Stimulated activated CD8-positive, alpha-beta memory T cell treated with anti-CD3 and anti-CD28 coated beads, Interleukin-2, amount 100 ng/mL, for 1 hour (primary cell): ENCODE measurements around the gene BICC1.
"Not testable (repeated sequence)": the region's sequence is repeated elsewhere in the genome, so short reads cannot be mapped to it uniquely, and the experiment has no call there.

Source experiments
- DNase-seq, 2 donors: peaks; one replicate each; pipeline ENCODE4 v3.0.0-alpha.2; 2020; ENCODE audit warnings: low read depth in 2 of 2

BICC1 gene

DNA sequence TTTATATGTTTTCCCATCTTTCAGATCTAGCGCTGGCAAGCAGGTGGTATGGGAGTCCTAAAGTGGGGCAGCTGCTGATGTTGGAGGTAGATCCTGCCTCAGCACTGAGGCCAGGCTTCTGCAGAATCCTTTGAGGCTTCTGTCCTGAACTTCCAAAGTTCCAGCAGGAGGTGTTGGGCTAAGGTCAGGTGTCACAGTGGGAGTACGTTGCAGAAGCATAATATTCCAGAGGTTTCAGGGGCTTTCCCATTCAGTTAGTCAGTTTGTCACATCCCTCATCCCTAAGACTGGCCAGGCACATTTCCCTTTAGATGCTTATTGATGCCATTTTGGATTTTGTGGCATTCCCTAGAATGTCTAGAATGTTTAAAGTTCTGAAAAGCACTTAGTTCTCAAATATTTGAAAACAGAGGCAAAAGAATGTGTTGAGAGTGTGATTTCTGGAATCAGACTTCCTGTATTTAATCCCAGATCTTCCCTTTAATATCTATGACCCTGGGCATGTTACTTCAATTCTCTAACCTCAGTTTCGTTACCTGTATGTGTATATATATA lies 344.7 kb downstream of the BICC1 start:
- DNase-seq = no peak

DNA sequence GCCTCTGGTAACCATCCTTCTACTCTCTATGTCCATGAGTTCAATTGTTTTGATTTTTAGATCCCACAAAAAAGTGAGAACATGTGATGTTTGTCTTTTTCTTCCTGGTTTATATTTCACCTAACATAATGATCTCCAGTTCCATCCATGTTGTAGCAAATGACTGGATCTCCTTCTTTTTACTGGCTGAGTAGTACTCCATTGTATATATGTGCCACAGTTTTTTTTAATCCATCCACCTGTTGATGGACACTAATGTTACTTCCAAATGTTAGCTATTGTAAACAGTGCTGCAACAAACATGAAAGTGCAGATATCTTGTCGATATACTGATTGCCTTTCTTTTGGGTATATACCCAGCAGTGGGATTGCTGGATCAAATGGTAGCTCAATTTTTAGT lies 345.5 kb downstream of the BICC1 start:
- not testable (repeated sequence) for DNase-seq

DNA sequence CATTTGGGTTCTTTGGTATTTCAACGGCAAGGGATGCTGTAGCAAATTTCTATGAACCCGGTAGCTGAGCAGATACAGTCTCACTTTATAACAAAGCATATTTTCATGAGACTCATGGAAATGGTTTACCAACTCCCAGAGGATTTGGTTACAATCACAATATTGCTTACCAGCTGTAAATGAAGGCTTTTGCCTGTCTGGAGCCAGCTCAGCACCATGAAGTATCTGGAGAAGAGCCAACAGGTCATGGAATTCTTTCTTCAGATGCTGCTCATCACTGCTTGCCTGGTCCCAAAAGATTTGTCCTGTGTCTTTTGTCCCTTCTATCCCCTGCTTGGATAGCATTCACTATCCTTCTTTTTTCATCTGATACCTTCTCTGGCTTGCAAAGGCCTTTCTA lies 346.9 kb downstream of the BICC1 start:
- DNase-seq = no peak

DNA sequence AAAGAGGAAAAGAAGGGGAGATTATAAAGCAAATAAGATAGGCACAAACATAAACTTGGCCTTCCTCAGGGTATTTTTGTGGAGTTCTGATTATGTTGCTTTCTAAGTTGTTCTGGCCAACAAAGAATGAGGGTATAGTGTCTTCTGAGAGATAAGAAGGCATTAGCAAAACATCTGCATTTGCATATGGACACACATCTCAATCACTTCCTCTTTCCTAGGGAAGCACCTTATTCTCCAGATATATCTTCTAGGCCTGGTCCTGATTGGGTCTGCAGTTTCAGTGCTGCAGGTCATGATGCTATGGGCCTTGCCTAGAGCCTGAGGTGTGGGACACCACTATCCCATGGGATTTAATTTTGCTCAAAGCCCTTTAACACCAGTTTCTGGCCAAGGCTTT lies 355.0 kb downstream of the BICC1 start:
- no peak for DNase-seq

DNA sequence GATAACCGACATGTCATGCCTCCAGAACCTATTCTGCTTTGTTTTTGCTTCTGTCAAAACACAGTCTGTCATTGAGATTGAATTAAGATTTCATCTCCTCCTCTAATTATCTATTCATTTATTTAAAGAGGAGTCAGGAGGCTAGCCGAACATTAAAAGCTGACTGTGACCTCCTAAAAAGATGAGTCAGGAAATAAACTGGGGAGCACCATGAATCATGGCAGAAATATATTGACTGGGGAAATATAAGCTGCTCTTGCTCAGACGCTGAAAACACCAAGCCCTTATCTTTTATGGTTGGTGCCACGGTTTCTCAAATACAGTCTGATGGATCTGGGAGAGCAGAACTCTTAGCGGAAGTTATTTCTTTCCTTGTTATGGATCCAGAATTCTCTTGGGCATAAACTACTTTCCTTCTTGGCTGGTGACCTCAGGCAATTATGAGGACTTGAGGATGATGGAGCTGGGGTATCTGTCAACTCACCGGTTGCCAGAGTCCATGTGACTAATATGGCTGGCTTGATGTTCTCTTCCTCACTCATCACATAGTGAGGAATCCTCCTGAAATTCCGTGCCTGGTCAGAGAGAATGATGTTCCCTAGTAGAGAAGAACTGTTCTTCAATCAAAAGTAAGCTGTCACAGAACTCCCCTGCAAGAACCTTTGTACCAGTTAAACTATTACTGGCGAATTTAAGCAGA lies 356.2 kb downstream of the BICC1 start:
- no peak for DNase-seq

DNA sequence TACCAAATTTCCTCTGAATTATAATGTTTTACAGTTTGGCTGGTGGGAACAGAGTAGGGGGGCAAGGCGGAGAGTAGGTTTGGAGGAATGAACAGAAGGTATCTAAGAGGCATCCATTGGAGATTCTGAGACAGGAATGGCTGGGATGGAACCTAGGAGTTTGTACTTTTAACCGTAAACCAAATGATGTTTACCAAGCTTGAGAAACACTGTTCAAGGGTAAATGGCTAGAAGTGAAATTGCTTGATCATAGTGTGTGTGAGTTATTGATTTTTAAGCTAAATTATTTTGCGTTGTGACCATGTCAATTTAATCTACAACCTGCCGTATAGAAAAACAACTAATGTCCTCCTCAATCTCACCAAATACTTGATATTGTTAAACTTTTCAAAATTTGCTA lies 357.4 kb downstream of the BICC1 start:
- DNase-seq = no peak

DNA sequence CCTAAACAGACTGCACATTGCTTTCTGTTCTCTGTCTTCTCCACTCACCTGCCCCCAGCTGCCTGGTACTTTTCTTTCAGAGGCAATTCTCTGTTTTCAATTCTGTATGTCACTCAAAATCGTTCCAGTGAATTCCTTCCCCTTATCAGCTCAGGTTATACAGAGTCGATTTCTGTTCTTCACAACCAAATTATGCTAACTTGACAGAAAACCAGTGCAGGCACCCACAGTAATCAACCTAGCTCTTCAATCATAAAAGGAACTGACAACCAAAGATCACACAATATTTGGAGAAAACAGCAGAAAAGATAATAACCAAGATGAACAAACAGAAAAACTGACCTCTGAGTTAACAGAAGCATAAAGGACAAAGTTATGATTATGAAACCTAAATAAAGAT lies 360.5 kb downstream of the BICC1 start:
- no peak for DNase-seq
